ENCODE results near the gene STMN3. TPM values are rescaled to one million over a fixed set of nuclear protein-coding genes. Genes with fewer than 3 reads are reported as not detected.

The STMN3 gene
- total RNA-seq, 1 experiment from 2014 or later: 138 TPM

GRCh38 chr20:63688228-63689045 is 35.2 kb upstream of the STMN3 start:
- no peak overlapping the region for H2AFZ ChIP-seq (ENCODE audit: low read depth, low read length, poor library complexity, severe bottlenecking)
- H4K20me1 ChIP-seq (ENCODE audit: insufficient read depth): no peaks in the 10 kb centered on the region
- H3K4me1 ChIP-seq (ENCODE audit: control insufficient read depth in 1 of 2, insufficient read depth in 2 of 2, low read length in 2 of 2): peaks cover 47 to 82% of the 10 kb centered on the region in 2 experiments
- no peaks in the 10 kb centered on the region for H3K27me3 ChIP-seq (ENCODE audit: insufficient read depth, low read length)
- no peaks in the 10 kb centered on the region for H3K9me3 ChIP-seq (ENCODE audit: control insufficient read depth in 1 of 2, insufficient read depth in 1 of 2, low read depth in 1 of 2, low read length in 2 of 2)
- ATAC-seq: no peak
- no peak overlapping the region for H3K4me2 ChIP-seq (ENCODE audit: low read length)
- TF ChIP-seq ZFX (IDR thresholded peaks at IDR 0.05) (no peak), CTCF (IDR thresholded peaks at IDR 0.05 in 2 of 3, conservative IDR thresholded peaks at IDR 0.05 in 1 of 3; ENCODE audit: borderline replicate concordance in 1 of 3, insufficient read depth in 1 of 3, low read depth in 2 of 3, low read length in 2 of 3) (no peak), CEBPB (IDR thresholded peaks at IDR 0.05; ENCODE audit: low read depth) (no peak), ZBTB33 (IDR thresholded peaks at IDR 0.05; ENCODE audit: extremely low read depth, insufficient replicate concordance, low read length) (no peak), SP1 (IDR thresholded peaks at IDR 0.05; ENCODE audit: low read depth) (no peak), FOSL1 (IDR thresholded peaks at IDR 0.05; ENCODE audit: low read depth) (no peak), ELF1 (IDR thresholded peaks at IDR 0.05; ENCODE audit: borderline replicate concordance, low read depth) (no peak), ATF3 (IDR thresholded peaks at IDR 0.05) (no peak), SRF (IDR thresholded peaks at IDR 0.05; ENCODE audit: low read depth) (no peak), POLR2A (IDR thresholded peaks at IDR 0.05; ENCODE audit: borderline replicate concordance, extremely low read depth, insufficient read depth, insufficient read length) (no peak), EGR1 (IDR thresholded peaks at IDR 0.05; ENCODE audit: low read depth) (no peak)
- ChIA-PET RAD21 (ENCODE audit: low non-redundant PET in 1 of 2, low total read pairs in 2 of 2, uncharacterized antibody in 2 of 2, unreplicated experiment in 2 of 2) (no interaction called here), POLR2A (interaction anchor here (0.8 kb wide), 1 partner anchor 31 kb away, joined by 3 read pairs; the partner anchor contains the start of gene RTEL1), CTCF (no interaction called here)
- H3K36me3 ChIP-seq (ENCODE audit: control insufficient read depth in 1 of 2, insufficient read depth in 2 of 2, low read length in 2 of 2): peaks cover 0 to 10% of the 10 kb centered on the region in 2 experiments; a peak in 1 of 4 replicates
- H3K9ac ChIP-seq (ENCODE audit: low read length): no peak overlapping the region
- peak overlapping the region; percentile 100; the same call in 1 of the 2 replicates for H3K27ac ChIP-seq (ENCODE audit: low read depth, low read length)
- peaks cover 24% of the 10 kb centered on the region for H3K79me2 ChIP-seq (ENCODE audit: insufficient read depth, low read length)
- BruUV-seq (replicated peaks): no TSS peak
- DNase-seq (ENCODE audit: low read depth, low spot score): no peak
- H3K4me3 ChIP-seq (replicated peaks in 1 of 2; ENCODE audit: low read depth in 1 of 2, low read length in 2 of 2): no peak overlapping the region
- intact Hi-C loops (cut with micrococcal nuclease): no loop called here
- H3K9me2 ChIP-seq (ENCODE audit: insufficient read depth): no peaks in the 10 kb centered on the region
